NCI-H748 (cell line): Measurements from ENCODE around the gene PIK3CG.
"Not testable (repeated sequence)": the region's sequence is repeated elsewhere in the genome, so short reads cannot be mapped to it uniquely, and the experiment has no call there.

Experiments
- DNase-seq: peaks from one replicate; lab custom pipeline; 2025; ENCODE audit not compliant: unreplicated experiment; lab: John Stamatoyannopoulos, UW

PIK3CG gene

DNA sequence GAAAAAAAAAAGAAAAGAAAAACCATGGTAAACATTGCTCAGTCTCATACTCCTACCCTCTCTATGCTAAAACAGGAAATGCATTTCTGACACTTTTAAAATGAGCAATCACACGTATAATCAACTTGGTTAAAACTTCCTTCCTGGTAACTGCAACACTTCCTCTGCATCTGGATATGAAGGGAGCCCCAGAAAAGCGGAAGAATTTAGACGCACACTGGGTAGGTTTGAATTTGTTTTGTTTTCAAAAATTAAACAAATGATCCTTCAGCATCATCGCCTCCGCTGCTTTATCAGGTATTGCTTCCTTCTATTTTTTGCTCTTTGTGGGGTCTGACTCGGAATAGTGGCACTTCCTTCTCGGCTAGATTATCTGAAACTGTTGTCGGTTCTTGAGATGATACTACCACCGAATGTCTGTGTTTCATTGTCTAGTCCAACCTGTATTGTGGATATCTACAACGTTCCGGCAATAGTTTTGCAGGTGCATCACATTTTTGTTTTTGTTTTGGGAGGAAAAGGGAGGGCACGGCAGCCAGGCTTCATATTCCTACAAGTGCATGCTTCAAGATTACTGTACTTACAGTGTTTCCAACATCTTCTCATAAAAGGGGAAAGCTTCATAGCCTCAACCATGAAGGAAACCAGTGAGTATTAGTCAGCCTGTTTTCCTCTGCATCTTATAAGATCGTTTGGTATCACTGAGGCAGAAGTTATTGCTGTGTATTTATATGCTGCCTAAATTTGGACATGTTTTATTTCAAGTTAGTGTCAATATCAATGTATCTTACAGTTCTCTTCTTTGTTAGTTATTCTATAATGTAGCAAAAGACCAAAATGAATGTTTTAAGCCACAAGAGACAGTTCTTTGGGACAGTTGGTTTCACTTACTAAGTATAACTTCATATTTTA is at the start of gene PIK3CG:
TSS of gene PIK3CG (plus strand) at position 153 of the 912 bp plus-strand sequence. CDS start 2,280 bp downstream, outside the sequence.
- DNase-seq: no peak

DNA sequence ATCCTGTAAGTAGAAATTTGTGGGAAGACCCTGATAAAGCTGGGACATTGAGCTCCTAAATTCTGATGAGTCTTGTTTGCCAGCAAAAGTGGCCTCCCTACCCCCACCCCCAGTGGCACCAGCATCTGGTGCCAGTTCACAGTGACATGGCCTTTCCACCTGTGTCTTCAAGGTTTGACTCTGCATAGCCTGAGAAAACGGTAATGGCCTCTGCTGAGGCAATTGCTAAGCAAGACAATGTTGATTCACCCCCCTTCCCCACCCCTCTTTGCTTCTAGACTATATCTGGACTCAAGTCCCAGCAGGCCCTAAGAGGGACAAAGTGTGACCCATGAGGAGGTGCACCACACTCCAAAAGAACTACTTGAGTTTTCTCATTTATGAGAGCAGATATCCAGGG is 48.0 kb upstream of the PIK3CG start:
- no peak for DNase-seq

DNA sequence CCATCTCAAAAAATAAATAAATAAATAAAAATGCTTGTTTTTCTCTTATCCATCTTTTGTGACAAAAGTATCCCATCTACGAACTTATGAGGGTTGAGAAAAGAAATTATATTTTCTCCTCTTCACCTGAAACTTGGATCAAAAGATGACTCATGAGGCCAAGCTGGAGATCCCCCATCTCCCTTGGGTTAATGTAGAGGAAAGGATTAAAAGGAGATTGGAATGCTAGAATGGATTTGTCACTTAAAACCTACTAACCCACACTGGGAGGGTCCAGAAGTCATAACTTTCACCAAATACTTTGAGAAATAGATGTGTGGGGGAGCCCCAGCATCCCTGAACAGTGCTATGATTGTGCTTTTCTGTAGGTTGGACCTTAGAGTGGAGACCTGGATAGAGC is 46.3 kb upstream of the PIK3CG start:
- DNase-seq: no peak

DNA sequence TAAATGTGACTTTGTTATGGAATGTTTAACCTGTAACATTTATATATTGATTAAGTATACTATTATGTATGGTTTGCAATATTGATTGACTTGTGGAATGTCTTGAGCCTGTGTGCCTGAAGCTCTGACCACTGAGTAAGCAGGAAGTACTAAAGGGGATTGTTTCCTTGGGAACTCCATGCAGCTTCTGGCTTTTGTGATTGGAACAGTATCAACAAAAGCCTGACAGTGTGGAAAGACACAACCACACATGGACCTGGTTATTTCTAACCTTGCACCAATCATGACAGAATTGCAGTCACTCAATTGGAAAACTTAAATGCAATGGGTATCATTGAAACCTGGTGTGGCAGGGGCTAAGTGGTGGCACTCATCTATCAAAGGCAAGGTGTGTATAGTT is 45.5 kb upstream of the PIK3CG start:
- no peak for DNase-seq

DNA sequence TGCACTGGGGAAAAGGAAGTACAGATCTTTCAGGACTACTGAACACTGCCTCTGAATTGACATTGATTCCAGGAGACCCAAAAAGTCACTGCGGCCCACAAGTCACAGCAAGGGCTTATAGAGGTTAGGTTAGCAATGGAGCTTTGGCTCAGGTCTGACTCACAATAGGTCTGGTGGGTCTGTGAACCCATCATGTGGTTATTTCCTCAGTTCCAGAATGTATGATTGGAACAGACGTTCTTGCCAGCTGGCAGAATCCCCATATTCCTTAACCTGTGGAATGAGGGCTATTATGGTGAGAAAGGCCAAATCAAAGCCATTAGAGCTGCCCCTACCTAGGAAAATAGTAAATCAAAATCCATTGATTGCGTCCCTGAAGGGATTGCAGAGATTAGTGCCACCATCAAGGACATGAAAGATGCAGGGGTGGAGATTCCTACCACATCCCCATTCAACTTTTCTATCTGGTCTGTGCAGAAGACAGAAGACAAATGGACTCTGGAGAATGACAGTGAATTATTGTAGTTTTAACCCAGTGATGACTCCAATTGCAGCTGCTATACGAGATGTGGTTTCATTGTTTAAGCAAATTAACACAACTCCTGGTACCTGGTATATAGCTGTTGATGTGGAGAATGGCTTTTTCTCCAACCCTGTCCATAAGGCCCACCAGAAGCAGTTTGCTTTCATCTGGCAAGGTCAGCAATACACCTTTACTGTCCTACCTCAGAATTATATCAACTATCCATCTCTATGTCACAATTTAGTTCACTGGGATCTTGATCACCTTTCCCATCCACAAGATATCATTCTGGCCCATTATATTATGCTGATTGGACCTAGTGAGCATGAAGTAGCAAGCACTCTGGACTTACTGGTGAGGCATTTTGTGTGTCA is 44.5 kb upstream of the PIK3CG start:
- no peak for DNase-seq

DNA sequence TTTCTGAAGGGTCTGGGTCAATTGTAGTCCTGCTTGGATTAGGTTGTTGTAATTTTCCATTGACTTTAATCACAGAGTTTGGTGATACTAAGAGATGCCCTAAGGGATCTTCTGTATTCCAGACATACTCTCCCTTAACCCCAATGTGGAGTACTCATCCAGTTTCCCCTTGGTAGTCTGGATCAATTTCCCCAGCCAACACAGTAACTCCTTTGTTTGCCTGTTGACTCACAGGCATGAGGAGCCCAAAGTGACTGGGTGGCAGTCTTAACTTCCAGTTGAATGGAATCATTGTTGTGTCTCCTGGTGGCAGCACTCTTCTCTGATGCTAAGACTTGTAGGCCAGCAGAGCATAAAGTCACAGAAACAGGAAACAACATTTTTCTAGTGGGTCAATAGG is 41.5 kb upstream of the PIK3CG start:
- DNase-seq: no peak

DNA sequence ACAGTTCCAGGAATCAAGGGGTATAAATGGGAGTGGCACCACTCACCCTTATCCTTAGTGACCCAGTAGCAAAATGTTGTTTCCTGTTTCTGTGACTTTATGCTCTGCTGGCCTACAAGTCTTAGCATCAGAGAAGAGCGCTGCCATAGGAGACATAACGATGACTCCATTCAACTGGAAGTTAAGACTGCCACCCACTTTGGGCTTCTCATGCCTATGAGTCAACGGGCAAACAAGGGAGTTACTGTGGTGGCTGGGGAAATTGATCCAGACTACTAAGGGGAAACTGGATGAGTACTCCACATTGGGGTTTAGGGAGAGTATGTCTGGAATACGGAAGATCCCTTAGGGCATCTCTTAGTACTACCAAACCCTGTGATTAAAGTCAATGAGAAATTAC is 40.6 kb upstream of the PIK3CG start:
- DNase-seq: no peak

DNA sequence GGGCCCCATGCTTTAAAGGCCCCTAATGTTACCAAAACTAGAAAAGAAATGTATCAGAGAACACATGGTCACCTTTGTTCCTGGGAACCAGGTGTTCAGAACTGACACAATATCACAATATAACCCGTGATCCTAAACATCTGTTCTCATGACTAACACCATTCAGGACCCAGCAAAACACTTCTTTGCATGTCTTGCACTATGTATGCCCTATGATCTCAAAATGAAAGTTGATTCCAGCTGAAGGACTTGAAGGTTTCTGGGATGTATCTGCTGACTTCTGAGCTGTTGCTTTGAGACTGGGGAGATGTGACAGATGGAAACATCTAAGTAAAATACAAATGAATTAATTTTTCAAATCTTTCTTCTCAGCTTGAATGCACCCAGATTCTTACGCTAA is 37.5 kb upstream of the PIK3CG start:
- no peak for DNase-seq

DNA sequence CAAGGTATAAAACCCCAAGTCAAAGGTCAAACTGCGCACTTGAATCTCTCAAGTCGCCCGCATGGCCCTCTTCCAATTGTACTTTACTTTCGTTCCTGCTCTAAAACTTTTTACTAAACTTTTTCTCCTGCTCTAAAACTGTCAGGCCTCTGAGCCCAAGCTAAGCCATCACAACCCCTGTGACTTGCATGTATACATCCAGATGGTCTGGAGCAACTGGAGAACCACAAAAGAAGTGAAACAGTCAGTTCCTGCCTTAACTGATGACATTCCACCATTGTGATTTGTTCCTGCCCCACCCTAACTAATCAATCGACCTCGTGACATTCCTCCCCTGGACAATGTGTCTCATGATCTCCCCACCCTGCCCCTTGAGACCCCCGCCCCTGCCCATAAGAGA is 35.6 kb upstream of the PIK3CG start:
- no peak for DNase-seq

DNA sequence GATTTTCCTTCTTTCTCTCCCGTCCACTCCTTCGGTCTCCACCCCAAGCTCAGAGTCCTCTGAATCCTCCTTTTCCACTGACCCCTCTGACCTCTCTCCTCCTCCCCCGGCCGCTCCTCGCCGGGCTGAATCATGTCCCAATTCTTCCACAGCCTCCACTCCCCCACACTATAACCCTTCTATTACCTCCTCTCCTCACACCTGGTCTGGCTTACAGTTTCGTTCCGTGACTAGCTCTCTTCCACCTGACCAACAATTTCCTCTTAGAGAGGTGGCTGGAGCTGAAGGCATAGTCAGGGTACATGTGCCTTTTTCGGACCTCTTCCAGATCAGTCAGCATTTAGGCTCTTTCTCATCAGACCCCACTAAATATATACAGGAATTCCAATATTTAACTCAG is 34.2 kb upstream of the PIK3CG start:
- not testable (repeated sequence) for DNase-seq

DNA sequence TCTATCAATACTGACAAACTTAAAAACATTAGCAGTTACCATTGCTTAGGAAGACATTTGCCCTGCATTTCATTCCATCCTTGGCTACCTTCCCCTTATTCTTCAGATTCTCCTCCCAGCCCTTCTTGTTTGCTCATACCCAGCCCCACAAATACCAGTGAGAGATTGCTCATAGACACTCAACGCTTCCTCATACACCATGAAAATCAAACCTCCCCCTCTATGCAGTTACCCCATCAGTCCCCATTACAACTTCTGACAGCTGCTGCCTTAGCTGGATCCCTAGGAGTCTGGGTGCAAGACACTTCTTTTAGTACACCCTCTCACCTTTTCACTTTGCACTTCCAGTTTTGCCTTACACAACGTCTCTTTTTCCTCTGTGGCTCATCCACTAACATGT is 28.3 kb upstream of the PIK3CG start:
- no peak for DNase-seq

DNA sequence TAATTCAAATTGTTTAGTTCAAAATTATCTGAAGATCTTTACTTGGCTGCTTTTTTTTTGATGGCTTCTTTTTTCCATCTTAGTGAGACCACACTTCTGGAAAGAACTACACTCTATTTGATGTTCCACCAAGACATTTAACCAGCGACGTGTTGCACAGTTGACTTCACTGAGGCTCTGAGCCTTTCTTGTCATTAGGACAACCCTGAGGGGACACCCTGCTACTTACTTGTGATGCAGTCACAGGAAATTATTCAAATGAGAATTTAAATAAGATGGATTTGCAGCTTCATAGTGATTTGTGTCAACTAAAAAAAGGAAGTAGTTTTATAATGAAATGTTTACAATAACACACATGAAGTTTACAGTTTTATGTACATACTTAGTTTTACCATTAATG is 25.6 kb upstream of the PIK3CG start:
- DNase-seq: no peak

DNA sequence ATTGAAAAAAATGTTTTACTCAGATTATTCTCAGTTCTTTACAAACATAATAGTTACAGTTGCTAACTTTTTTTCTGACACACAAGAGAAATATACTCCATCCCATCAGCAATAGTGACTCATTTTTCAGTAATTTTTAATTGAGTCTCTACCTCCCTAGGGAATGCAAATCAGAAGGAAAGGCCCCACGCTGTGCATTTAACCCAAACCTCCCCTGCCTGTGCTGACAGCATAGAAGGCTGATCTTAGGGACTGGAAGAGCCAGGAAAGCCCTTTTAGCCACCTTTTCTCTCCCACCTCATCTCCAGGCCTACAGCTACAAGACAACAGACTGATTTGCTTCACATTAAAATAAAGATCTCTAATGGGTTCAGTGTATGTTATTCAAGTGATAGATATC is 24.7 kb upstream of the PIK3CG start:
- DNase-seq: no peak

DNA sequence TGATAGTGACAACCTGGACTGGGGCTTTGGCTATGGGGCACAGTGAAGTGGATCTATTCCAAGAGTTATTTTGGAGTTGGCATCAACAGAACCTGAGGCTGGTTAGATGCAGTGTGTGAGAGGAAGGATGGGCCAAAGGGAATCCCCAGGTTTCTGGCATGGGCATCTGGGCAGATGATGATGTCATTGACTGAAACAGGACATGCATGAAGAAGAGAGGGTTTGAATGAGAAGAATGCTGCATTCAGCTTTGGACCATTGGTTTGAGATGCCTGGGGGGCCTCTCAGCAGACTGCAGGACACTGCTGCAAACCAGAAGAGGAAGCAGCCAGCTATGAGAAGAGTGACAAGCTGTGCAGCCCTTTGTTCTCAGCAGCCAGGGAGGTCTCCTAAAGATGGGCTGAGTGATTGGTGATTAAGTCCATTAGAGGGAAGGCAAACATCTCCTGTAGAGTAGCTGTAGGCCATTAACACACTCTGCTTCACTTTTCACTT is 23.1 kb upstream of the PIK3CG start:
- DNase-seq: peak; percentile 94

DNA sequence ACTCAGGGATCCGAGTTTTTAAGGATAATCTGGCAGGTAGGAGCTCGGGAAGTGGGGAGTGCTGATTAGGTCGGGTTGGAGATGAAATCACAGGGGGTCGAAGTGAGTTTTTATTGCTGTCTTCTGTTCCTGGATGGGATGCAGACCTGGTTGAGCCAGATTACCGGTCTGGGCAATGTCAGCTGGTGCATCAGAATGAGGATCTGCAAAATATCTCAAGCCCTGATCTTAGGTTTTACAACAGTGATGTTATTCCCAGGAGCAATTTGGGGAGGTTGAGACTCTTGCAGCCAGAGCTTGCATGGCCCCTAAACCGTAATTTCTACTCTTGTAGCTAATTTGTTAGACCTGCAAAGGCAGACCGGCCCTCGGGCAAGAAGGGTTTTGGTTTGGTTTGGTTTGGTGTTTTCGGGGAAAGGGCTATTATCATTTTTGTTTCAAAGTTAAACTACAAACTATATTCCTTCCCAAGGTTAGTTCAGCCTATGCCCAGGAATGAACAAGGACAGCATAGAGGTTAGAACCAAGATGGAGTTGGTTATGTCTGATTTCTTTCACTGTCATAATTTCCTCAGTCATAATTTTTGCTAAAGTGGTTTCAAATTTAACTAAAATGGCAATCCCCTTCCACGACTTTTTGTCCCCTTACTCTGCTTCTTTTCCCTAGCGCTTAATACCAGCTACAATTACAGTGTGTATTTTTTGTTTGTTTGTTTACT is 20.6 kb upstream of the PIK3CG start:
- DNase-seq: no peak

DNA sequence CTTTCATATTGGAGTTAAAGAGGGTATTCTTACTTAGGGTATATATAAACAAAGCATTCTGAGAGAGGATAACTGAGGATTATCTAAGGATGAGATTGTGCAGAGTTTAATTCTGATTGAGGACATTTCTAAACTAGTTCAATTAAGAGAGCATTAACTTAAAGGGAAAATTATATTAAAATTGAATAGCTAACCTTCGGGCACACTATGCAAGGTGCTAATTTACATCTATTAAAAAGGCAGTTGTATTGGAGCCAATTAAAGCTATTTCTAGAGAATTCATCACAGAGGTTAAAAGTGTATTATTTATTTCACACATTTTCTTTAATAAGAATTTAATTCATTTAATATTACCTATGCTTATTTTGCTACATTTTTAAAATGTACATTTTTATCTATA is 17.0 kb upstream of the PIK3CG start:
- no peak for DNase-seq

DNA sequence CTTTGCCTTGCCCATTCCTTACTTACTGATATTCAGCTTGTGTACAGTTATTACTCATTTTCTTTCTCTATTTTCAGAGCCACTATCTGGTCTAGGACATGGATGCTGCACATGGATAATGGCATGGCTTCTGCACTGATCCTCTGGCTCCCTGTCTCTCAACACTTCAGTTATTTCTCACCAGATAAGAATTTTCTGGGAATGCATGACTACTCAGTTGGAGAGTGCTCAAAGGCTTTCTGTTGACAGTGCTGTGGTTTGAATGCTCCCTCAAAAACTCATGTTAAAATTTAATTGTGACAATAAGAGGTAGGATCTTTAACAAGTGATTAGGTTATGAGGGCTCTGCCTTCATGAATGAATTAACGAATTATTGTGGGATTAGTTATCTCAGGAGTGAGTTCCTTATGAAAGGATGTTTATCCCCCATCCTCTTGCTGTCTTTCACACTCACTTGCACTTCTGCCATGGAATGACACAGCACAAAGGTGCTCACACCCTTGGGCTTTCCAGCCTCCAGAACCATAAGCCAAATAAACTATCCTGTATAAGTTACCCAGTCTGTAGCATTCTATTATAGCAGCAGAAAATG is 16.1 kb upstream of the PIK3CG start:
- no peak for DNase-seq

DNA sequence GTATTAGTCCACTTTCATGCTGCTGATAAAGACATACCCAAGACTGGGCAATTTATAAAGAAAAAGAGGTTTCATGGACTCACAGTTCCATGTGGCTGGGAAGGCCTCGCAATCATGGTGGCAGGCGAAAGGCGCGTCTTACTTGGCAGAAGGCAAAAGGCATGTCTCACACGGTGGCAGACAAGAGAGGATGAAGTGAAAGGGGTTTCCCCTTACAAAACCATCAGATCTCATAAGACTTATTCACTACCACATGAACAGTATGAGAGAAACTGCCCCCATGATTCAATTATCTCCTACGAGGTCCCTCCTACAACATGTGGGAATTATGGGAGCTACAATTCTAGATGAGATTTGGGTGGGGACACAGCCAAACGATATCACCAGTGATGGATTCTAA is 13.4 kb upstream of the PIK3CG start:
- not testable (repeated sequence) for DNase-seq

DNA sequence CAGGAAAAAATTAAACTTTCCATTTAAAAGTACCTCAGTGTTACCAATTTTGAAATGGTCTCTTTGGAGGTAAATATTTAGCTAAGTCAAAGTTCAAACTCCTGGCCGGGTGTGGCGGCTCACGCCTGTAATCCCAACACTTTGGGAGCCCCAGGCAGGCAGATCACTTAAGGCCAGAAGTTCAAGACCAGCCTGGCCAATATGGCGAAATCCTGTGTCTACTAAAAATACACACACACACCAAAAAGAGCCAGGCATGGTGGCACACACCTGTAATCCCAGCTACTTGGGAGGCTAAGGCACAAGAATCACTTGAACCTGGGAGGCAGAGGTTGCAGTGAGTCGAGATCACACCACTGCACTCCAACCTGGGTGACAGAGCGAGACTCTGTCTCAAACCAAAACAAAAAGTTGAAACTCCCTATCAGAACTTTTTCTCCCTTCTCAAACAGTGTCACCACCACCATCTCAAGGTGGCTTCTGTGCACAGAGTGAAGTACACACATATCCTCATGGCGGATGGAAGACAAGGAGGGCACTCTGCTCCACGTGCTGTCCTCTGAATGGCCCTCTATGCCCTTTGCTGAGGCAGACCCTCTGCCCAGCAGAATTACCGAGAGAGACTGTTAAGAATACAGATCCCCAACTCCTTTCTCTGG is 11.7 kb upstream of the PIK3CG start:
- no peak for DNase-seq

DNA sequence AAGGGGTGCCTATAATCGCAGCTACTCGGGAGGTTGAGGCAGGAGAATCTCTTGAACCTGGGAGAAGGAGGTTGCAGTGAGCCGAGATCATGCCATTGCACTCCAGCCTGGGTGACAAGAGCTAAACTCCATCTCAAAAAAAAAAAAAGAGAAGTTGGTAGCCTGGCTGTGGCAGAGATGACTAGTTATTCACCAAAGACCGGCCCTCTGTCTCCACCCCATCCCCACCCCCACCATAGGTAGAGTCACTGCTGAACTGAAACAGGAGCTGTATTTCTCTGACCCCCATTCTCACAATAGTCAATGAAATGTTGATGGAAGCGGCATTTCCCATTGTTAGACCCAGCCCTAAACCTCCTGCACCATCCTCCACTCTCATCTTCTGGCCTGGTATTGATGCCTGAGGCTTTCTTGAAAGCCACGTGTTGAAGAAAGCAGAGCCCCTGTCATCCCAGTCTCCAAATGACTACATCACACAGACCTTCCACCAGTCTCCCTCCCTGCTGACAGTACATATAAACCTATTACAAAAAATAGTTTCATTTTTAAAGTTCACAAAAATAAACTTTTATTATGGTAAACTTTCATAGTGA is 9.4 kb upstream of the PIK3CG start:
- no peak for DNase-seq
